Gastrocnemius medialis (tissue), 4 donors: Measurements from ENCODE around the gene ZIM2. TPM values are rescaled to one million over a fixed set of nuclear protein-coding genes. Genes with fewer than 3 reads are reported as not detected.
"Not testable (repeated sequence)": the region's sequence is repeated elsewhere in the genome, so short reads cannot be mapped to it uniquely, and the experiment has no call there.

Experiments
- ATAC-seq, 2 donors: fragments of 150-250 bp; one replicate each; pipeline ENCODE4 v1.9.1; 2016
- DNase-seq, 2 donors: peaks; one replicate each; pipeline ENCODE4 v3.0.0-alpha.2; 2019
- H3K27ac ChIP-seq, 4 donors: fragments of 200-600 bp; sonication (generic); 1 replicate in 1 of 4; 2 replicates in 3 of 4; pipeline ENCODE4 v1.5.1; 2016 to 2018; ENCODE audit warnings: mild to moderate bottlenecking in 2 of 4, moderate library complexity in 1 of 4
- H3K27me3 ChIP-seq, 3 donors: fragments of 200-600 bp; sonication (generic) in 2 of 3; 1 replicate in 1 of 3; 2 replicates in 2 of 3; pipeline versions ENCODE4 v1.5.1 to v1.6.0; 2016 to 2019; ENCODE audit warnings: mild to moderate bottlenecking in 1 of 3, moderate library complexity in 1 of 3
- H3K36me3 ChIP-seq, 2 donors: fragments of 200-600 bp; sonication (generic) in 1 of 2; one replicate each; pipeline ENCODE4 v1.5.1; 2017 to 2018
- H3K4me1 ChIP-seq, 2 donors: fragments of 200-600 bp; sonication (generic) in 1 of 2; one replicate each; pipeline ENCODE4 v1.5.1; 2016 to 2017; ENCODE audit warnings: mild to moderate bottlenecking in 2 of 2
- H3K4me3 ChIP-seq, 4 donors: fragments of 200-600 bp; sonication (generic) in 3 of 4; 1 replicate in 1 of 4; 2 replicates in 3 of 4; pipeline ENCODE4 v1.5.1; 2016 to 2019; ENCODE audit warnings: mild to moderate bottlenecking in 2 of 4
- H3K9me3 ChIP-seq, 3 donors: fragments of 200-600 bp; sonication (generic) in 2 of 3; 1 replicate in 1 of 3; 2 replicates in 2 of 3; pipeline ENCODE4 v1.5.1; 2016 to 2019
- CTCF ChIP-seq, 5 experiments: fragments of 450-650 bp in 3 of 5; fragments of 200-600 bp in 2 of 5; sonication (generic) in 2 of 5; IDR thresholded peaks in 4 of 5; conservative IDR thresholded peaks in 1 of 5; 1 replicate in 4 of 5; 2 replicates in 1 of 5; pipeline ENCODE4 v1.5.1; 2016 to 2019; ENCODE audit warnings: antibody characterized with exemption in 5 of 5, mild to moderate bottlenecking in 3 of 5, moderate library complexity in 3 of 5
- POLR2A ChIP-seq, 2 donors: fragments of 450-650 bp; IDR thresholded peaks; one replicate each; pipeline ENCODE4 v1.6.1; 2017; ENCODE audit warnings: antibody characterized with exemption in 2 of 2, mild to moderate bottlenecking in 2 of 2, moderate library complexity in 2 of 2
- in situ Hi-C, 4 donors: fragments of 200-750 bp; cut with MboI; loops; one replicate each; pipeline versions ENCODE4 v1.15.0 to v1.8.0; 2017; ENCODE audit warnings: low sequenced_read_pairs in 4 of 4
- intact Hi-C: fragments of 100-400 bp; cut with DNase I; formaldehyde crosslinking; loops from one replicate; pipeline ENCODE4 v1.15.1; 2023; ENCODE audit warnings: low total_unique reads
- total RNA-seq, 4 donors: library from RNA; depleted of rRNA; stranded (reverse); fragments of >200 nt; gene quantifications; one replicate each; pipeline versions ENCODE4 v1.1.0 to v1.2.3, GENCODE V29; 2016

ZIM2 gene
- total RNA-seq, 4 donors from 2014 or later = 3.2 TPM; not detected in 3

DNA sequence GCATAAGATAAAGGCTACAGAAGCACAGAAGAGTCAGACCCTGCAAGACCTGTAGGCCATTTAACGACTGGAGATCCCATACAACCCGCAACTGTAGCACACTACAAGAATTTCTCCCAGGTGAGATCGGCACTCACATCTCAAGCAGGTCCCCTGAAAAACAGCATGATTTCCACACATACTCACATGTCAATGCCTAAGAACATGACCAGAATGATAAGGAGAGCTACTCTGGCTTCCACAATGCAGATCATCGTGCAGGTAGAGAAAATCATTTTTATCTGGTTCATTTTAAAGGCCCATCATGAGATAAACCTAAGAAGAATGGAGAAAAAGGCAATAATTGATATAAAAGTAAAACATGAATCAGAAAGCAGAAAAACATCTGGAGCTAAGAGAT lies 17.5 kb upstream of the ZIM2 start:
- TF ChIP-seq CTCF (IDR thresholded peaks at IDR 0.05 in 4 of 5, conservative IDR thresholded peaks at IDR 0.05 in 1 of 5) = no peak
- no peak for TF ChIP-seq POLR2A (IDR thresholded peaks at IDR 0.05)
- intact Hi-C loops (no loop called here), in situ Hi-C loops (no loop called here)
- H3K27me3 ChIP-seq = no peaks in the 10 kb centered on the region
- H3K4me1 ChIP-seq = no peaks in the 10 kb centered on the region
- no peak overlapping the region for H3K4me3 ChIP-seq
- no peaks in the 10 kb centered on the region for H3K36me3 ChIP-seq
- peaks cover 0 to 5% (median 0%) of the 10 kb centered on the region in 3 donors for H3K9me3 ChIP-seq
- ATAC-seq = no peak
- H3K27ac ChIP-seq = no peak overlapping the region
- no peak for DNase-seq

DNA sequence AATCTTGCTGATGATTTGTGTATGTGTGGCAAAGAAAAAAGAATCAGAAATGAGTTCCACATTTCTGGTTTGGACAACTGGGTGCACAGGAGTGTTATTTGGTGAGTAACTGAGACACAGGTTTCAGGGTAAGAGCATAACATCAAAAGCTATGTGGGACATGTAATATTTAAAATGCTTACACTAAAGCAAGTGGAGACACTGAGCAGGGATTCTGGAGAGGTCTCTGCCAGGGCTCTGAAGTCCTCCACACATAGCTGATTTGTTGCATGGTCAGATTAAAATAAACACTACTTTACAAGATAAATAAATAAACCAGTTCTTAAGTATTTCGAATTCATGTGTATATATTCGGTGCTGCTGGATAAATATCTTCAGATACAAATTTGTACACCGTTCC lies 16.3 kb upstream of the ZIM2 start:
- Histone ChIP-seq H3K4me3 (no peak overlapping the region), H3K9me3 (peaks cover 0 to 5% (median 0%) of the 10 kb centered on the region in 3 donors), H3K27me3 (no peaks in the 10 kb centered on the region), H3K36me3 (no peaks in the 10 kb centered on the region), H3K27ac (no peak overlapping the region), H3K4me1 (no peaks in the 10 kb centered on the region)
- ATAC-seq (no peak), DNase-seq (no peak)
- TF ChIP-seq CTCF (IDR thresholded peaks at IDR 0.05 in 4 of 5, conservative IDR thresholded peaks at IDR 0.05 in 1 of 5) (no peak), POLR2A (IDR thresholded peaks at IDR 0.05) (no peak)
- in situ Hi-C loops (no loop called here), intact Hi-C loops (no loop called here)

DNA sequence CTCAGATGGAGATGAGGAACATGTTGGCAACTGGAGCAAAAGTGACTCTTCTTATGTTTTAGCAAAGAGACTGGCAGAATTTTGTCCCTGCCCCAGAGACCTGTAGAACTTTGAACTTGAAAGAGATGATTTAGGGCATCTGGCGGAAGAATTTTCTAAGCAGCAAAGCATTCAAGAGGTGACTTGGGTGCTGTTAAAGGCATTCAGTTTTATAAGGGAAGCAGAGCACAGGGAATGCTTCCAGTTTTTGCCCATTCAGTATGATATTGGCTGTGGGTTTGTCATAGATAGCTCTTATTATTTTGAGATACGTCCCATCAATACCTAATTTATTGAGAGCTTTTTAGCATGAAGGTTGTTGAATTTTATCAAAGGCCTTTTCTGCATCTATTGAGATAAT lies 11.8 kb upstream of the ZIM2 start:
- H3K9me3 ChIP-seq, intact Hi-C loops, DNase-seq, in situ Hi-C loops, H3K36me3 ChIP-seq, H3K27me3 ChIP-seq, H3K4me1 ChIP-seq, ATAC-seq, H3K4me3 ChIP-seq, H3K27ac ChIP-seq: not testable (repeated sequence)

GRCh38 chr19:56848166-56848565 lies 7.6 kb upstream of the ZIM2 start:
- in situ Hi-C loops = no loop called here
- no peaks in the 10 kb centered on the region for H3K4me1 ChIP-seq
- no peak for DNase-seq
- no peaks in the 10 kb centered on the region for H3K27me3 ChIP-seq
- H3K27ac ChIP-seq = no peak overlapping the region
- intact Hi-C loops = no loop called here
- H3K9me3 ChIP-seq = no peaks in the 10 kb centered on the region
- no peaks in the 10 kb centered on the region for H3K36me3 ChIP-seq
- ATAC-seq = no peak
- no peak for TF ChIP-seq POLR2A (IDR thresholded peaks at IDR 0.05)
- no peak for TF ChIP-seq CTCF (IDR thresholded peaks at IDR 0.05 in 4 of 5, conservative IDR thresholded peaks at IDR 0.05 in 1 of 5)
- no peak overlapping the region for H3K4me3 ChIP-seq

GRCh38 chr19:56842412-56842811 lies 1.9 kb upstream of the ZIM2 start:
- no peak for TF ChIP-seq POLR2A (IDR thresholded peaks at IDR 0.05)
- TF ChIP-seq CTCF (IDR thresholded peaks at IDR 0.05 in 4 of 5, conservative IDR thresholded peaks at IDR 0.05 in 1 of 5) = no peak
- in situ Hi-C loops = no loop called here

More at GRCh38 chr19:56842412-56842811, 1.9 kb upstream of the ZIM2 start:
- intact Hi-C loops = no loop called here
- no peak for ATAC-seq
- Histone ChIP-seq H3K27ac (no peak overlapping the region), H3K4me1 (no peaks in the 10 kb centered on the region), H3K27me3 (no peaks in the 10 kb centered on the region), H3K4me3 (no peak overlapping the region), H3K9me3 (no peaks in the 10 kb centered on the region), H3K36me3 (no peaks in the 10 kb centered on the region)
- no peak for DNase-seq
